GDM1 (cell line): ENCODE results near the gene TRPM2.
"Not testable (repeated sequence)": the region's sequence is repeated elsewhere in the genome, so short reads cannot be mapped to it uniquely, and the experiment has no call there.

Source experiments
- DNase-seq: peaks from one replicate; lab custom pipeline; 2025; lab: John Stamatoyannopoulos, UW

TRPM2 gene

GRCh38 chr21:44463724-44464123, 110.3 kb downstream of the TRPM2 start:
- no peak for DNase-seq

GRCh38 chr21:44464351-44464750, 110.9 kb downstream of the TRPM2 start:
- DNase-seq: no peak

GRCh38 chr21:44466351-44466954, 113.0 kb downstream of the TRPM2 start:
- no peak for DNase-seq

- no peak for DNase-seq
Observed at GRCh38 chr21:44466996-44467858, 113.8 kb downstream of the TRPM2 start.

GRCh38 chr21:44467859-44468195, 114.4 kb downstream of the TRPM2 start:
- DNase-seq: no peak

- no peak for DNase-seq
Observed at GRCh38 chr21:44471341-44471740, 117.9 kb downstream of the TRPM2 start.

- DNase-seq: no peak
Observed at GRCh38 chr21:44471996-44472395, 118.6 kb downstream of the TRPM2 start.

- no peak for DNase-seq
Observed at GRCh38 chr21:44473915-44474555, 120.6 kb downstream of the TRPM2 start.

GRCh38 chr21:44475266-44475845, 121.9 kb downstream of the TRPM2 start:
- DNase-seq: no peak

- no peak for DNase-seq
Observed at GRCh38 chr21:44477131-44477530, 123.7 kb downstream of the TRPM2 start.

GRCh38 chr21:44477712-44478111, 124.3 kb downstream of the TRPM2 start:
- DNase-seq: no peak

- no peak for DNase-seq
Observed at GRCh38 chr21:44478124-44478800, 124.8 kb downstream of the TRPM2 start.

- DNase-seq: no peak
Observed at GRCh38 chr21:44478801-44479167, 125.4 kb downstream of the TRPM2 start.

GRCh38 chr21:44479556-44480199, 126.3 kb downstream of the TRPM2 start:
- not testable (repeated sequence) for DNase-seq

GRCh38 chr21:44480200-44481053, 127.0 kb downstream of the TRPM2 start:
- DNase-seq: no peak

GRCh38 chr21:44482581-44483287, 129.3 kb downstream of the TRPM2 start:
- no peak for DNase-seq

GRCh38 chr21:44483288-44484237, 130.1 kb downstream of the TRPM2 start:
- DNase-seq: no peak

GRCh38 chr21:44484498-44485253, 131.3 kb downstream of the TRPM2 start:
- DNase-seq: no peak
